ENCODE measurements around the gene DIS3L2.

DIS3L2 gene

DNA sequence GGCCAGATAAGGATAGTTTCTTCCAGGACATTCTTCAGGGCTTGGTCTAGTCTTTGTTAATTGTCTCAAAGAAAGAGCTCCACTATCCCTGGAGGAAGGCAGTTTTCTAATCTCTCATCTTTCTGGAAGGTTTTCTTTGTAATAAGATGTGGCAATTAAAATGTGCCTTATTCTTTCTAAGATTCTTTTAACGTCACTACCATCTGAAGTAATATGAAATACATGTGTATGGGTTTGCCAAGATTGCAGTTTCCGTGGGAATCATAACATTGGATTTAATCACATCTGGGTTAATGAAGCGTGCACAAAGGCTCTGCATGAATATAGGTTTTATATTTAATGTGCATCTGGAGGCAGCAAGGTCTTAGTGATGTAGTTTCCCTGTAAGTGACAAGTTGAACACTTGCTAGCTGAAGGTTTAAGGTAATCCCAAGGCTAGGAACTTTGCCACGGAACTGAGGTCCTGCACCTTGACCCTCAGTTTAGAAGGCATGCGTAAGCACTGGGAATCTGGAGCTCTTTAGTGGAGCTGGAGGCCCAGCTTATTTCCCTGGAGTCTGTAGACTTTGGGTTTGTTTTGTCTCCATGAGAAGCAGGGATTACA, 25.7 kb downstream of the DIS3L2 start:
- Histone ChIP-seq H4K8ac (ENCODE audit: low read depth, low read length) (no peak overlapping the region), H4K5ac (ENCODE audit: low read length) (no peak overlapping the region), H3K79me1 (ENCODE audit: low read length) (peaks cover 6% of the 10 kb centered on the region), H3K4me2 (ENCODE audit: low read length) (no peak overlapping the region), H3K79me2 (ENCODE audit: control insufficient read depth, insufficient read depth, low read length) (no peaks in the 10 kb centered on the region), H3K18ac (ENCODE audit: low read length) (no peak overlapping the region), H2AK5ac (ENCODE audit: low read length) (no peak overlapping the region), H3K4ac (ENCODE audit: low read depth, low read length) (no peak overlapping the region), H3K27me3 (ENCODE audit: insufficient read depth, low read length, poor library complexity) (no peaks in the 10 kb centered on the region), H3K4me1 (ENCODE audit: control insufficient read depth, low read depth, low read length) (peaks cover 2% of the 10 kb centered on the region), H2BK15ac (replicated peaks; ENCODE audit: low read depth) (no peak overlapping the region), H3K4me3 (ENCODE audit: low read length) (no peak overlapping the region), H2BK5ac (ENCODE audit: low read length) (no peak overlapping the region), H3K23ac (ENCODE audit: low read length) (no peak overlapping the region), H3K9ac (ENCODE audit: low read length) (no peak overlapping the region), H2BK120ac (ENCODE audit: low read depth, low read length) (no peak overlapping the region), H3K27ac (ENCODE audit: low read depth, low read length) (no peak overlapping the region), H3K56ac (ENCODE audit: low read length) (no peak overlapping the region), H3K36me3 (ENCODE audit: control insufficient read depth, insufficient read depth, low read length) (no peaks in the 10 kb centered on the region)
- no CpG with 5 or more reads among the region's 5 CpGs for WGBS (ENCODE audit: extremely low coverage, insufficient coverage, low lambda C conversion rate)
- DNase-seq: no peak

DNA sequence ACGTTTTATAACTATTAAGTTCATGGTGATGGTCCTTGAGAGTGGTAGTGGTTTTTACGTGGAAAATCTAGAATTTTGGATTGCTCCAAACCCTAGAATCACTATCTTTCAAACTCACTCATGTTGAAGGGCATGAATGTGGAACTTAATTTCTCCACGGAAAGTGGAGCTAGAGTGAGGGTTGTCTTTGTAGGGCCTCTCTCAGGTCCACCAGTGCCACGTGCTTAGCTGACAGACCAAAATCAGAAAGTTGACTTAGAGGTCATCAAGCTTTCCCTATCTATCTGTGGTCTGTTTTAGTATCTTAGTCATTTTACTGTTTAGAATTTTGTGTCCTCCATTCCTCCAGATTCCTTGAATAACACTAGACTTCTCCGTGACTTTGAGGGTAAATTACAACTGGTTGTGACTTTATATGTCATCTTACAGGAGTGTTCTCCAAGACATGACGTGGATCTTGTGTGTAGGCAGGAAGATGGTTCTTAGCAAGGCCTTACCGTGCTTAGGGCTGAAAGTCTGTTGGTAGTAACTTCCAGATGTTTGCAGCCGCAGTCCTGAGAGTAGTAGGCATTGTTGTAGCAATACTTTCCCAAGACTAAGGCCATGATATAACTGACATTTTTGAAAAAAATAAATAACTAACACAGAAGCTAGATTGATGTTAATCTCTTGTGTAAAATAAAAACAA, 26.8 kb downstream of the DIS3L2 start:
- Histone ChIP-seq H3K4me3 (ENCODE audit: low read length) (no peak overlapping the region), H2BK15ac (replicated peaks; ENCODE audit: low read depth) (no peak overlapping the region), H2AK5ac (ENCODE audit: low read length) (no peak overlapping the region), H3K36me3 (ENCODE audit: control insufficient read depth, insufficient read depth, low read length) (no peaks in the 10 kb centered on the region), H2BK5ac (ENCODE audit: low read length) (no peak overlapping the region), H3K56ac (ENCODE audit: low read length) (no peak overlapping the region), H2BK120ac (ENCODE audit: low read depth, low read length) (no peak overlapping the region), H3K4ac (ENCODE audit: low read depth, low read length) (no peak overlapping the region), H3K79me1 (ENCODE audit: low read length) (peaks cover 6% of the 10 kb centered on the region), H4K5ac (ENCODE audit: low read length) (no peak overlapping the region), H3K27ac (ENCODE audit: low read depth, low read length) (no peak overlapping the region), H3K18ac (ENCODE audit: low read length) (no peak overlapping the region), H3K27me3 (ENCODE audit: insufficient read depth, low read length, poor library complexity) (no peaks in the 10 kb centered on the region), H3K9ac (ENCODE audit: low read length) (no peak overlapping the region), H3K23ac (ENCODE audit: low read length) (no peak overlapping the region), H3K4me1 (ENCODE audit: control insufficient read depth, low read depth, low read length) (peaks cover 2% of the 10 kb centered on the region), H3K79me2 (ENCODE audit: control insufficient read depth, insufficient read depth, low read length) (no peaks in the 10 kb centered on the region), H3K4me2 (ENCODE audit: low read length) (no peak overlapping the region), H4K8ac (ENCODE audit: low read depth, low read length) (no peak overlapping the region)
- DNase-seq: no peak
- WGBS (ENCODE audit: extremely low coverage, insufficient coverage, low lambda C conversion rate): no CpG with 5 or more reads among the region's 8 CpGs

DNA sequence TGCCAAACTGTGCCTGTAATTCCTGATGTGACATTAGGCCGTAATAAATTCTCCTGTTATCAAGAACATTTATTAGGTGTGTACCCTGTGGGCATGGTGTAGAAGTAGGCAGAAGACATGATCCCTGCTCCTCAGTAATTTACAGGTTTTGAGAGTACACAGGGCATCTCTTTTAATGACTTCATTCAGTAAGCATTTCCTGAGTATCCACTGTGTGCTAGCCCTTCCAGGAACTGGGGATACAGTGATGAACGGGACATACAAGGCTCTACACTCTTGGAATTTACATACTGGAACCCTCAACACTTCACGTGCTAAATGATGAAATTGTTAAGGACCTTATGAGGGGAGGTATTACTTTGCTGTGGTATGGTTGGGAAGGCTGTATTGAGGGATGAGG, 30.2 kb downstream of the DIS3L2 start:
- Histone ChIP-seq H3K4me3 (ENCODE audit: low read length) (no peak overlapping the region), H3K79me1 (ENCODE audit: low read length) (peaks cover 6% of the 10 kb centered on the region), H2BK120ac (ENCODE audit: low read depth, low read length) (no peak overlapping the region), H3K4ac (ENCODE audit: low read depth, low read length) (no peak overlapping the region), H3K18ac (ENCODE audit: low read length) (no peak overlapping the region), H4K8ac (ENCODE audit: low read depth, low read length) (no peak overlapping the region), H3K23ac (ENCODE audit: low read length) (no peak overlapping the region), H3K27ac (ENCODE audit: low read depth, low read length) (no peak overlapping the region), H3K27me3 (ENCODE audit: insufficient read depth, low read length, poor library complexity) (no peaks in the 10 kb centered on the region), H3K4me2 (ENCODE audit: low read length) (no peak overlapping the region), H3K79me2 (ENCODE audit: control insufficient read depth, insufficient read depth, low read length) (no peaks in the 10 kb centered on the region), H4K5ac (ENCODE audit: low read length) (no peak overlapping the region), H2AK5ac (ENCODE audit: low read length) (no peak overlapping the region), H3K4me1 (ENCODE audit: control insufficient read depth, low read depth, low read length) (peaks cover 2% of the 10 kb centered on the region), H3K56ac (ENCODE audit: low read length) (no peak overlapping the region), H2BK15ac (replicated peaks; ENCODE audit: low read depth) (no peak overlapping the region), H2BK5ac (ENCODE audit: low read length) (no peak overlapping the region), H3K9ac (ENCODE audit: low read length) (no peak overlapping the region), H3K36me3 (ENCODE audit: control insufficient read depth, insufficient read depth, low read length) (no peaks in the 10 kb centered on the region)
- DNase-seq: peak; percentile 40
- WGBS (ENCODE audit: extremely low coverage, insufficient coverage, low lambda C conversion rate): no CpG with 5 or more reads among the region's 3 CpGs

DNA sequence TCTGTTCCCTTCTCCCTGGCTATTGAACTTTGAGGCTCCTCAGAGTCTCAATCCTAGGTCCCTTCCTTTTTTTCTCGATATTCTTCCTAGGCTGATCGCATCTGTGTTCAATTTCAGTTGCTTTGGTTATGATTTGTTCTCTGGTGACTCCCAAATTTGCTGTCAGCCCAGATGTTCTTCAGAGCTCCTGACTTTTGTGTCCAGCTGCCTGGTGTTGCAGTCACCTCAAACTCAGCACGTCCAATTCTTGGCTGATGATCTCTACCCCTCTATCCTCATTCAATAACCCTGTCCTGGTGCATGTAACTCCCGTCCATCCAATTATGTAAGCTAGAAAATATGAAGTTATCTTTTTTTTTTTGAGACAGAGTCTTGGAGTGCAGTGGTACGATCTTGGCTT, 31.4 kb downstream of the DIS3L2 start:
- Histone ChIP-seq H3K9ac (ENCODE audit: low read length) (no peak overlapping the region), H3K18ac (ENCODE audit: low read length) (no peak overlapping the region), H3K79me1 (ENCODE audit: low read length) (peaks cover 6% of the 10 kb centered on the region), H3K27ac (ENCODE audit: low read depth, low read length) (no peak overlapping the region), H4K8ac (ENCODE audit: low read depth, low read length) (no peak overlapping the region), H4K5ac (ENCODE audit: low read length) (no peak overlapping the region), H2BK15ac (replicated peaks; ENCODE audit: low read depth) (no peak overlapping the region), H3K27me3 (ENCODE audit: insufficient read depth, low read length, poor library complexity) (no peaks in the 10 kb centered on the region), H2BK120ac (ENCODE audit: low read depth, low read length) (no peak overlapping the region), H2BK5ac (ENCODE audit: low read length) (no peak overlapping the region), H3K4me3 (ENCODE audit: low read length) (no peak overlapping the region), H3K36me3 (ENCODE audit: control insufficient read depth, insufficient read depth, low read length) (no peaks in the 10 kb centered on the region), H3K4me2 (ENCODE audit: low read length) (no peak overlapping the region), H3K79me2 (ENCODE audit: control insufficient read depth, insufficient read depth, low read length) (peaks cover 1% of the 10 kb centered on the region), H3K56ac (ENCODE audit: low read length) (no peak overlapping the region), H2AK5ac (ENCODE audit: low read length) (no peak overlapping the region), H3K4me1 (ENCODE audit: control insufficient read depth, low read depth, low read length) (peaks cover 2% of the 10 kb centered on the region), H3K4ac (ENCODE audit: low read depth, low read length) (no peak overlapping the region), H3K23ac (ENCODE audit: low read length) (no peak overlapping the region)
- no peak for DNase-seq
- WGBS (ENCODE audit: extremely low coverage, insufficient coverage, low lambda C conversion rate): no CpG with 5 or more reads among the region's 5 CpGs

DNA sequence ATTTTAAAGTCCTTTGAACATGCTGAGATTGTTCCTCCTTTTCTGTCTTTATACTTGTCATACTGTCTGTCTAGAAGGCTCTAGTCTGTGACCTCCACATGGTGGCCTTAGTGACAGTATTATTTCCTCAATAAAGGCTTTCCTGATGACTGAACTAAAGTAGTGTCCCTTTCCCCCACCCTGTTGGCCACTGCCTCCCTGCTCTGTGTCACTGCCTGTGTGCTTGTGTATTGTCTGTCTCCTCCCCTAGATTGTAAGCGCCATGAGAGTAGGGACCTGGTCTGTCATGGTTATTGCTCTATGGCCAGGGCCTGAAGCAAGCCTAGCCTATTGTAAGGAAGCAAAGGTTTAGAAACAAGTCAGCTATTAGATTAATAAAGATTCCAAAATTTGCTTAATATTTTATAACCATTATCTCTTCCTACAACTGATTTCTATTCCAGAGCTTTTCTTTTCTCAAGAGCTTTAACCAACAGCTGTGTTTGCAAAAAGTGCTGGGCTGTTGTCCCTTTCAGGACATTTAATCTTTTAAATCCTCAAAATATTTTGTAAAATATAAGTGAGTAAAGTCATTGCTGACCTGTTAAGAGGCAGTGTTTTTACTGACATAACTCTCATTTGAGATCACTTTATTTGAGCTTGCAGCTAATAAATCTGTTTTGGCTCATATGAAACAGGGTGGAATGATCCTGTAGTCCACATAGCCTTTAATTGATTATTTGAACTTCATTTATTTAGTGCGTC, 35.5 kb downstream of the DIS3L2 start:
- no peak overlapping the region for H2AK5ac ChIP-seq (ENCODE audit: low read length)
- H3K4me2 ChIP-seq (ENCODE audit: low read length): no peak overlapping the region
- H3K79me2 ChIP-seq (ENCODE audit: control insufficient read depth, insufficient read depth, low read length): peaks cover 1% of the 10 kb centered on the region
- no peak overlapping the region for H4K8ac ChIP-seq (ENCODE audit: low read depth, low read length)
- H2BK15ac ChIP-seq (replicated peaks; ENCODE audit: low read depth): no peak overlapping the region
- H3K56ac ChIP-seq (ENCODE audit: low read length): no peak overlapping the region
- no peaks in the 10 kb centered on the region for H3K36me3 ChIP-seq (ENCODE audit: control insufficient read depth, insufficient read depth, low read length)
- no peak overlapping the region for H2BK120ac ChIP-seq (ENCODE audit: low read depth, low read length)
- peaks cover 5% of the 10 kb centered on the region for H3K79me1 ChIP-seq (ENCODE audit: low read length)
- H3K18ac ChIP-seq (ENCODE audit: low read length): no peak overlapping the region
- H3K4ac ChIP-seq (ENCODE audit: low read depth, low read length): no peak overlapping the region
- no peak overlapping the region for H4K5ac ChIP-seq (ENCODE audit: low read length)
- no CpG with 5 or more reads among the region's 2 CpGs for WGBS (ENCODE audit: extremely low coverage, insufficient coverage, low lambda C conversion rate)
- no peak for DNase-seq
- H3K4me3 ChIP-seq (ENCODE audit: low read length): no peak overlapping the region
- H2BK5ac ChIP-seq (ENCODE audit: low read length): no peak overlapping the region
- no peak overlapping the region for H3K23ac ChIP-seq (ENCODE audit: low read length)
- H3K4me1 ChIP-seq (ENCODE audit: control insufficient read depth, low read depth, low read length): no peaks in the 10 kb centered on the region
- no peak overlapping the region for H3K27ac ChIP-seq (ENCODE audit: low read depth, low read length)
- H3K27me3 ChIP-seq (ENCODE audit: insufficient read depth, low read length, poor library complexity): no peaks in the 10 kb centered on the region
- H3K9ac ChIP-seq (ENCODE audit: low read length): no peak overlapping the region
